HG03064 (cell line): ENCODE data around the gene KLF16.

Experiments used
- ATAC-seq: cut with Tn5 transposase; IDR thresholded peaks from one replicate; pipeline ENCODE4 v1.9.1; 2021; ENCODE audit warnings: low read depth; ENCODE audit not compliant: unreplicated experiment

The KLF16 gene

GRCh38 chr19:1826557-1827521 lies 36.5 kb downstream of the KLF16 start:
- no peak for ATAC-seq

DNA sequence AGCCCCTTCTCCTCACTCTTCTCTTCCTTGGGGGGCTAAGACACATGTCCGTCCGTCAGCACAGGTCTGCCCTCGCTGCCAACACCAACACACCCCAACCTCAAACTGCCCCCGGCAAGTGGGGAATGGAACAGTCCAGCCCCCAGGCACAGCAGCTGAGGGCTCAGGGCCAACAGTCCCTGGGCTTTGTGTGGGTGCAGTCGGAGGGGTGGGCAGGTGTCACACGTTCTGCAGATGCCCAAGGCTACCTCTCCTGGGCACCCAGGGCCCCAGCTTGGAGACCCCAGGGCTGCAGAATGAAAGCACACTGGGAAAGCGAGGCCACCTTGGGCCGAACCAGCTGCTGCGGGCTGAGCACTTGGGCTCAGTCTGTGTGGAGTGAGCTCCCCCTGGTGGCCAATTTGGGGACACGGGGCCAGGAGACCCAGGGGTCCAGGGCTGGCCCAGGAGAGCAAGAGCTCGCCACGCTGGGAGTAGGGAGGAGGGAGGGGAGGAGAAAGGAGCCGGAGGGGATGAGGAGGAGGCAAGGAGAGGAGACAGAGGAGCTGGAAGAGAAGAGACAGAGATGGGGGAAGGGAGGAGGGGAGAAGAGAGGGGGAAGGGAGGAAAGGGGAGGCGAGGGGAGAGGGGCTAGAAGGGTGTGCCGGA lies 37.3 kb downstream of the KLF16 start:
- ATAC-seq = no peak

GRCh38 chr19:1824252-1824622 lies 39.1 kb downstream of the KLF16 start:
- no peak for ATAC-seq

DNA sequence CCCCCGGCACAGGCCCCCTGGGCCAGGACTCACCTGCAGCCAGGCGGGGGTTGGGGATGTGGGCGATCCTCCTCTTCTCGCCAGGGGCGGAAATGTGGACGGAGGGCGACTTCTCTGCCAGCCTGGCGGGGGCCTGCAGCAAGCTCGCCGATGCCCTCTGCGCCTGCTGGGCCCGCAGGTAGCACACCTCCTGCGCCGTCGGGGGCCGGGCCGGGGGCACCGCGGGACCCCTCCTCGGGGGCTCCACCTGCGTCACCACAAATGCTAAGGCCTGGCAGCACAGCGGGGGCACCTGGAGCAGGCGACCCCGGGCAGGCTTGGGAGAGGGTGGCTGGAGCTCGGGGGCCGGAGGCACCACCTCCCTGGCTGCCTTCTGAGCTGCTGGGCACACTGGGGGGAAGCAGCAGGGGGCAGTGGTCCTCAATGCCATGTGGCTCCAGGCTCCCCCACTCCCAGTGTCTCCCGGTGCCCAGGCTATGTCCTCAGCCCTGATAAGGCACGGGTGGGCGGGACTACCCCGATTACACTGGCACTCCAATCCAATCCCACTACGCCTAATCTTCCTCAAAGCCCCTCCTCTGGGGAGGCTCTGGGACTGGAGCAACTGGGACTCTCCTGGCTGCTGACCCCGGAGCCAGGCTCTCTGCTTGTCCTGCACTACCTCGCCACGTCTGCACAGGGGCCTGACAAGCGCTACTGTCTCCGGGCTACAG lies 39.7 kb downstream of the KLF16 start:
- ATAC-seq = no peak

GRCh38 chr19:1823020-1823419 lies 40.4 kb downstream of the KLF16 start:
- no peak for ATAC-seq

GRCh38 chr19:1822210-1822609 lies 41.2 kb downstream of the KLF16 start:
- ATAC-seq = no peak

- ATAC-seq = no peak
Observed at GRCh38 chr19:1819341-1820255, 43.8 kb downstream of the KLF16 start.

GRCh38 chr19:1818549-1819195 lies 44.7 kb downstream of the KLF16 start:
- no peak for ATAC-seq

GRCh38 chr19:1817553-1818179 lies 45.7 kb downstream of the KLF16 start:
- no peak for ATAC-seq

DNA sequence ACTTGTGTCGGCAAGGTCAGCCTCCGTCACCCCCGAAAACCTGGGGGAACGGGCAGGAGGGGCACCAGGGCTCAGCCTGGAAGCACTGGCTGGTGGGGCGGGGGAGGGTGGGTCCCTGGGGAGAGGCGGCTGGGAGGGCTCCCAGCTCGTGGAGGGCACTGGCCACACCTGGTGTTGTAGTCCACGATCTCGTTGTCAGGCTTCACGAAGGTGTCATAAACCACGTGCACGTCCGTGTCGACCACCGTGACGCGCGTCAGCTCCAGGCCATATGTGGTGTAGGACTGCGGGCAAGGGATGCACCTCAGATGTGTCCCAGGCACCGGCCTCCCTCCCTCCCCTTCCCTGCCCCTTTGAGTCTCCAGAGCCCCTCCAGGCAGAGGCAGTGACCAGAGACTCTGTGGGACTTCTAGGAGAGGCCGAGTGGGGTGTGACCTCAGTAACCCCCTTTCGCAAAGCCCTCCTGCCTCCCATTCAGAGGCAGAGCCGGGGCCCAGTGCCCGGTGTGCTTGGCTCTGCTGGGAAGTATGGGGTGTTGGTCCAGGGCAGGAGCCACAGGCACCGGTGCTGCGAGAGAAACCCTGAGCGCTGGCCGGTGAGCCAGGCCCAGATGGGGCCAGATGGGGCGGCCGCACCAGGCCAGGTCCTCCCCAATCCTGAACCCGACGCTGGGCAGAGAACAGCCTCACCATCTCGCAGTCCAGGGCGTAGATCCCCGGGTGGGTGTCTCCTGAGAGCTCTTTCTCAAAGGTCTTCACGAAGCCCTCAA lies 46.7 kb downstream of the KLF16 start:
- no peak for ATAC-seq

- ATAC-seq = no peak
Observed at GRCh38 chr19:1815605-1816529, 47.5 kb downstream of the KLF16 start.

- no peak for ATAC-seq
Observed at GRCh38 chr19:1814833-1815604, 48.4 kb downstream of the KLF16 start.

DNA sequence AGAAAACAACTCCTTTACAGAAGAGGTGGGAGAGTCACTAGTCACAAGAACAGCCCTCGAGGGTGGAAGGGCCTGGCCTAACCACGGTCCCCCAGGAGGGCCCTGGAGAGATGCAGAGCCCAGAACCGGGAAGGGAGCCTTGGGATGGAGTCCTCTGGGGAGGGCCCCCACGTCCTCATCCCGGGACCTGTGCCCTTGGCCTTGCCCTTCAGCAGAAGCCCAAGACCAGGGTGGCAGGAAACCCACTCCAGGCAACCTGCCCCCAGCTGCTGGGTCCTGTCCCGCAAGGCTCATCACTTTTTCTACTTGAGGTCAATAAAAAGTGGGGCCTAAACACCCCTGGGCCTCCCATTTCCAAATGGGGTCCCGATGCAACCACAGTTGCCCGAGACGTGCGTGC lies 49.0 kb downstream of the KLF16 start:
- ATAC-seq = no peak

GRCh38 chr19:1813192-1814182 lies 49.9 kb downstream of the KLF16 start:
- ATAC-seq = no peak

- ATAC-seq = peak; percentile 71
Observed at GRCh38 chr19:1812426-1813191, 50.8 kb downstream of the KLF16 start.
